ENCODE results near the gene CPEB3.
"Not testable (repeated sequence)": the region's sequence is repeated elsewhere in the genome, so short reads cannot be mapped to it uniquely, and the experiment has no call there.

Gene CPEB3

DNA sequence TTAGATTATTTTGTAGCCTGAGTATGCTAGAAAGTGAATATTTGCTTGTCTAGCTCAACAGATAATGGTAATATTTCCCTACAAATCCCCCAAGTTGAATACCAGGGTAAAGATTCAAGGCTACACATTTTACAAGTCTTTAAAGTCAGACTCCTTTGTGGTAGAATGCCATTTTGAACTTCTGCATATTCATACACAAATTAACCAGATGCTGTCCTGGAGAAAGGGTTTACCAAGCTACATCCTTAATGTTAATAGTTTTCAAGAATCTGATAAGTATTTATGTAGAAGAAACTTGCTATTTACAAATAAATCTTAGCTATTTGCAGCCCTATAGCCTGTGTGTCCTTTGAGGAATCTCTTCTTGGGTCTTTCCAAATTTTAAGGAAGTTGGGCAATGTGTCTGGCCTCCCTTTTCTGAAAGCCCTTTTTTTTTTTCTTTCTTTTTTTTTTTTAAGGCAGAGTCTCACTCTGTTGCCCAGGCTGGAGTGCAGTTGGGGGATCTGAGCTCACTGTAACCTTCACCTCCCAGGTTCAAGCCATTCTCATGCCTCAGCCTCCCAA is 82.6 kb downstream of the CPEB3 start:
- DNase-seq: no peak

DNA sequence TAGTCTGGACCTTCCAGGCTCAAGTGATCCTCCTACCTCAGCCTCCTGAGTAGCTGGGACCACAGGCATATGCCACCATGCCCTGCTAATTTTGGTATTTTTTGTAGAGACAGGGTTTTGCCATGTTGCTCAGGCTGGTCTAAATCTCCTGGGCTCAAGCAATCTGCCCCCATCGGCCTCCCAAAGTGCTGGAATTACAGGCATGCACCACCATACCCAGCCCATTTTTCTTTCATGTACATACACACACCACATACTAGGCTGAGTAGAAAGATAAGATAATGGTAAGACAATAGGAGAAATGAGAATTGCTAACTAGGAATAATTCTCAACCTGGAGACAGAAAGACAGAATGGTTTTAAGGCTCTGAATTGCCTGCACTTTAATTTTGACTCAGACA is 83.8 kb downstream of the CPEB3 start:
- no peak for DNase-seq

DNA sequence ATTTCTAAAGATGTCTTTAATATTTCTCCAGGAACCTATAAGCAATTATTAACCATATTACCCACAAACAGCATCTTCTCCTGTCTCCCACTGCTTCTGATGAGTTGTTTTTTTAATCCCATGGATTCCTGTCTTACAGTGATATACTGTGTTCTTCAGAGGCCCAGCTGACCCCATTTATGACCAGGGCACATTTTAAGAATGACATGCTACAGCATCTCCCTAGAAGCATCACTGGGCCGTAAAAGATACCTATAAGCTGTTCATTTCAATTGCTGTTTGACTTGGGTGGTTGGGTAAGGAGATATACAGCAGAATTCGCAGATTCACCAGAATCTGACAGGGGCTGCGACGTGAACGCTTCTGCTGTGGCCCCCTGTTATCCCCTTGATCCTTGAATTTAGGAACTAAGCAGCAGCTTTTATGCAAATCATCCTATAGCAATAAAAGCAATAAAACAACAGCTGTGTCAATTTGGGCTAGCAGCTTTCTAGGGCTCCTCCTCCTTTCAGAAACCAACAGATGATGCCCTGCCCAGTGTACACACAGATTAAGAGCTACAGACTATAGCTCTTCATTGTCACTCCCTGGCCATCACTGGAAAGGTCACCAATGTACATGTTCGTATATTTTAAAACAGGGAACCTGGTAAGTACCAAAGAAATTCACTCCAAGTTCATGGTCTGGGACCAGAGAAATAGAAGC is 86.8 kb downstream of the CPEB3 start:
- DNase-seq: no peak

DNA sequence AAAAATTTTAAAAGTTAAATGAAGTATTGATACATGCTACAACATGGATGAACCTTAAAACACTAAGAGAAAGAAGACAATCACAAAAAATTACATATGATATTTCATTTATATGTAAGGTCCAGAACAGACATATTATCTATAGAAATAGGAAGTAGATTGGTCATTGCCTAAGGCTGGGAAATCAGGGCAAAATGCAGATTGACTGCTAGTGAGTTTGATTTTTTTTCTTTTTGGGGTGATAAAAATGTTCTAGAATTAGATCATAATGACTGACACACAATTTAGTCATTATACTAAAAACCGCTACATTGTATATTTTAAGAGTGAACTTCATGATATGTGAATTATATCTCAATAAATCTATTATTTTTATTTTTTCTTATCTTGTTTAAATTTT is 88.3 kb downstream of the CPEB3 start:
- DNase-seq: no peak

DNA sequence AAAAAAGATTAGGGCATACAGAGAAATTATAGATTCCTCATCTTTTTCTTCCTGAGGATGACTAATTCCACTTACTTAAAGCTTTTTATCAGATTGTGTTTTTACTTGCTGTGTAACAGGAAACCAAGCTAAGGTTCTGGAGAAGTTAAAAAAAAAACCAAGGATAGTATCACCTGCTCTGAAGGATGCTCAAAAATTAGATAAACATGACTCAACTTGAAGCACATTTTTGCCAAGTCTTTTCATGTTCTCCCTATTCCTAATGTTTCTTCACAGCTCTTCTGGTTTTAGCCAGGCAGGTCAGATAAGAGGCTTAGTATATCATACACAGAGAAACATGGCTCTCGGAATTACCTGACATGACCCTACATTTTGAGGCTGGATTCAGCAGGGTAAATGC is 90.3 kb downstream of the CPEB3 start:
- DNase-seq: no peak

DNA sequence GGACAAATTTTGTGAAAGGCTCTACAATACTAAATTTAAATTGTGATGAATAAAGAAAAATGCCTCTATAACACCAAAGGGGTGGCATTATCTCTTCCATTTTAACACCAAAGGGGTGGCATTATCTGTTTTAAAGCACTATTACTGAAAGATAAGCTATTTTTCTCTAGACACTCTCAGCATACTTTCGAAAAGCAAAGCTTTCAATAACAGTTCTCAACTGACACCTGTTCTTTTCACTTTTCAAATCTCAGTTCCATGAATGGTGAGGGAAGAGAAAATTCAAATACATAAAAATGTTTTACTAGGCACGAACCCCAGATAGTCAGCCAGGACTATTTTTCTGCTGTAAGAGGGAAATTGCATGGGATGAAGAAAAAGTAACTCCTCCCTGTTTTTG is 103.8 kb downstream of the CPEB3 start:
- no peak for DNase-seq

DNA sequence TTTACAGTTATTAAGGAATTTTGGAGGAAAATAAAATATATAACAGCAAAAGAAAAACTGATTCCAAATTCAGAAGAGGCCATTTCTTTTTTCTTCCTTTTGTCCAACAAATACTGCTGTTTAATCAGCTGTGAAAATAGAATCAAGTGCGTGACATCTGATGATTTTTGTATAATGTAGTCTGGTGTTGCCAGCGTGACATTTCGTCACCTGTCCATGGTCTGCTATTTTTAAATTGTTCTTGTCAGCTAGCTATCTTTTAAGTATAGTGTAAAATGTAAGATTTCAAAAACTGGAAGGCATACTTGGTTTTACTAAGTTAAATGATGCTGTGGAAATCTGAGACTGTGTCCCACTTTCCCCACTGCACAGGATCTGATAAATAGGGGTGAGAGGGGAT is 105.9 kb downstream of the CPEB3 start:
- no peak for DNase-seq

DNA sequence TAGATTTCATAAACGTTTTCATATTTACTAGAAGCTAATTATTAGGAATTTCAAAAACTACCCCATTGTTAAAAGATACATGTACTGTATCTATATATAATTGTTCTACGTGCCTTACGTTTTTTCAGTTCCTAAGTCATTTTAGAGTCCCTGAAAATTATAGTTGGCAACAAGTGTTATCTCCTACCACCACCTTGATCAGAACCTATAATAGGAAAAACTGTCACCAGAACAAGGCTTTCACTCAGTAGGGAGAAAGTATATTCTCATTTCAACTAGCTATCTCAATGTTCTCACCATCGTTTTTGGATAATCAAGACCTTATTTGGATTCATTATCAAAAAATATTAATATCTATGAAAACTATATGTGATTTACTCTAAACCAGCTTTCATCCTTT is 107.7 kb downstream of the CPEB3 start:
- DNase-seq: no peak

DNA sequence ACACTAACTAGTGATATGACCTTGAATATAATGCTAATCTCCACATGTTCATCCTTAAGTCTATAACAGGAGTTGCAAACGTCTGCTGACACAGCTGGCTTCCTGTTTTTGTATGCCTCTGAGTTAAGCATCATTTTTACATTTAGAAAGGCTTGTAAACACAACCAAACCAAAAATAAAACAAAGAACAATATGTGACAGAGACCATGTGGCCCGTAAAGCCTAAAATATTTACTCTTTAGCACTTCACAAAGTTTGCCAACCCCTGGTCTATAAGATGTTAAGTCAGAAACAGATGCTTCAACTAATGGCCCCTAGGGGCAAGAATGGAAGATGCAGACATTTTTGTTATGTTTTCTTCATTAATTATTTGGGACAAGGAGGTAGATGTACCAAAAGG is 109.3 kb downstream of the CPEB3 start:
- DNase-seq: no peak

DNA sequence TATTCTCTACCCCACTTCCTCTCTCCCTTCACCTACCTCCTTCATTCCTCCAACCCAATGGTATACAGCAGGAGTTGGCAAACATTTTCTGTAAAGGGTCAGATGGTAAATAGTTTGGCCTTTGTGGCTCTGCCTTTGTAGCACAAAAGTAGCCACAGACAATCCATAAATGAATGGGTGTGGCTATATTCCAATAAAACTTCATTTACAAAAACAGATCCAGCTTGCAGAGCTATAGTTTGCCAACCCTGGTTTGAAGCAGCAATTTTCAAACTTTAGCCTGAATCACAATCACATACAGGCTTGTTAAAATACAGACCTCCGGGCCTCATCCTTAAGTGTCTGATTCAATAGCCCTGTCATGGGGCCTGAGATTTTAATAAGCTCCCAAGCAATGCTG is 110.5 kb downstream of the CPEB3 start:
- DNase-seq: no peak

DNA sequence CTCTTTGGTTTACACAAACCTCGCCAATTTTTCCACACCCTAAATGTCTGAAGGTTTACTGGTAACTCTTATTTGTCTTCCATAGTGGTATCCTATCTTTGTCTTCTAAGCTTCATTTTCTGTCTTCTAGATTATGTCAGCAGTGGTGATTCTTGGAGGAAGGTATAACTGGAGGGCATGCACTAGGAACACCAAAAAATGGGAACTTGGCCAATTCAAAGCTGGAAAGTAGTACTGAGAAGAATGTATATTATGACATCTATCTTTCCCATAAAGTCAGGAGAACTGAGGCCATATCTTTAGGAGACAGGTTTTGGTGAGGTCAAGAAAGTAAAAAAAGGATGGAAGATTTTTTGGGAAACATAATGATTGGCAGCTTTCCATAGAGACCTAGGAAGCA is 113.3 kb downstream of the CPEB3 start:
- DNase-seq: no peak

DNA sequence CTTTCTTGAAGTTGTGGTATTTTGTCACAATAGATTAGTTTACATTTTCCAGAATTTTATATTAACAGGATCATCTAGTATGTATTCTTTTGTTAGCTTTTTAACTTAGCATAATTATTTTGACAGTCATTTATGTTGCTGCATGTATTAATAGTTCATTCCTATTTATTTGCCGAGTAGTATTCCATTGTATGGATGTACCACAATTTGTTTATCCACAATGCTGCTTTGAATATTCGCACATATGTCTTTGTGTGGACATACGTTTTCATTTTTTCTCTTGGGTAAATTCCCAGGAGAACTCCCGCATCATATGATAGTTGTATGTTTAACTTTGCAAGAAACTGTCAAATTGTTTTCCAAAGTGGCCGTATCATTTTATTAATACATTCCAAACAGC is 115.7 kb downstream of the CPEB3 start:
- DNase-seq: no peak

DNA sequence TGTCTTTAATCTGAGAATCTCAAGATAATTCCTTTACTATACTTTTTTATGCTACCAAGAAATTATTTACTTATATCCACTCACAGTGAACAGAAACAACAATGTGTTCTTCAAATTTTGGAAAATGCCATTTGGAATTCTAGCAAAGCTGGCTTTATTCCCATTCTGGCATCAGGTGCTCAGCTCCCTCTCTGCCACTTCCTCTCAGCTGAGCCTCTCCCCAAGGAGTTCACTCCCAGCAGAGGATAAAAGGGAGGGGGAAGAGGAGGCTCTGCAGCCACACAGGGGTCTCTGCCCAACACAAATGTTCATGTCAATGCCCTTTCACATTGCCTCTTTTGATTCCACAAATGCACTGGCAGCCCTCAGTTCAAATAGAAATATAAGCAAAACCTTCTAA is 116.9 kb downstream of the CPEB3 start:
- no peak for DNase-seq

DNA sequence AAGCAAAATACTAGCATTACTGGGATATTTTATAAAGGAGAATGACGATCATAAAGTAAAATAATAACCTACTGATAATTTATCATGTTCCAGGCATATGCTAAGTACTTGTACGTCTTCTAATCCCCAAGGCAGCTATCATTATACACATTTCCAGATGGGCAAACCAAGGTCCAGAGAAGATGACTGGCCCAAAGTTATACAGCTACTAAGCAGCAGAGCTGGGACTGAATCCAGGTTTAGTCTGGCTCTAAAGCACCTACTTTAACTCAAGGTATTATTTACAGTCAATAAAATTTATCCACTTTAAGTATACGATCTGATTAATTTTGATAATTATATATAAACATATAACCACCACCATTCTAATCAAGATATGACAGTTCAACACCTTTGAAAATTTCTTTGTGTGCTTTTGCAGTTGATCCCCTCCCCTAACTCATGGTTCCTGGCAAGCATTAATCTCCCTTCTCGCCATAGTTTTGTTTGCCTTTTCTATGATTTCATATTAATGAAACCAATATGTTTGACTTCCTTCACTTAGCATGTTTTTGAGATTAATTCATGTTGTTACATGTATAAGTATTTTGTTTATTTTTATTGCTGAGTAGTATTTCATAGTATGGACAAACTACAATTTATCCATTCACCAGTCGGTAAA is 126.7 kb downstream of the CPEB3 start:
- DNase-seq: no peak

DNA sequence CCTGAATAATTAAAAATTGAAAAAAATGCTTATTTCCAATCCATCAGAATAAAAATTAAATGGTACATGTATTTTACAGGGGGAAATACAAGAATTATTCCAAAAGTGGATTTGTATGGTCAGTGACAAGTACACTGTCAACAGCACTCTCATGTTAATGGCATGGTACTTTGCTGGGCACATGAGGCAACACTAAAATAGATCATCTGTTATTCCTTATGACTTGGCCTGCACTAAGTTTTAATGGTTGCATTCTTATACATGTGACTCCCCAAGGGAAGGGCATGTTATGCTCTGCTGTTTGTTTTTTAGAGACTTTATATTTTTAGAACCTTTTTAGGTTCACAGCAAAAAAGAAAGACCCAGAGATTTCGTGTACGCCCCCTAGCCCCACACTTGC is 128.3 kb downstream of the CPEB3 start:
- no peak for DNase-seq

DNA sequence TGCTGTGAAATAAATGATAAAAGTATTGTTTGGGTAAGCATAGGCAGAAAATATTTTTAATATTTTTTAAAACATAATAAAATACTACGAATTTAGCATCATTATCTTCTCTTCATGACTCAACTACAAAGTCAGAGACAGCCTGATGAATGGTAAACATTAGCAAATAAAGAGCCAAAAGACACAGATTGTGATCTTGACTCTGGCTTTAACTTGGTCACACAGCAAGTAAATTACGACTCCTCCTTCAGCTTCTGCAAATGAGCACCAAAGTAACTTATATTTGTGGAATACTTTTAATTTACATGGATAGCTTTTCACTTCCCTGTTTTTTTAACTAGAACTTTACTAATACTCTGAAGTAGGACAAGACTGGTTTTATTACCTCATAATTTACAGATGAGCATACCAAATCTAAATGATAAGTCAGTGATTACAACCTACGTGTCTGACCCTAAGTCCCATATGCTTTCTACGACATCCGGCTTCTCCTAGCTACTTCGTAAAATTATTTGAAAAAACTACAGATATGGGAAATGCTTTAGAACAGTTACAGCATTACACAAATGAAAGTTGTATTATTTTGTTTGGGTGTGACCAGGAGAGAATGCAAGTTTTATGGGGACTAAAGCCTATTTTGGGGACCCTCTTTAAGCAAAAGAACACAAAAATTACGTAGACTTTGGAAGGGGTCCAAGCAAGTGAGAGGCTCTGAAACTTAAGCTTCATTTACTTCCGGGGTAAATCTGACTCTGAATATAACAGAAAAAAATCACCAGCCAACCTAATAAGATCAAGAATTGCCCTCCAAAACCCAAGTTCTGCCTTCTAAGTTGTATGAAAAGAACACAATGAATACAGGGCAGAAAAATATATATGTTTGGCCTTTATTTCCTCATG is 133.8 kb downstream of the CPEB3 start:
- DNase-seq: no peak

DNA sequence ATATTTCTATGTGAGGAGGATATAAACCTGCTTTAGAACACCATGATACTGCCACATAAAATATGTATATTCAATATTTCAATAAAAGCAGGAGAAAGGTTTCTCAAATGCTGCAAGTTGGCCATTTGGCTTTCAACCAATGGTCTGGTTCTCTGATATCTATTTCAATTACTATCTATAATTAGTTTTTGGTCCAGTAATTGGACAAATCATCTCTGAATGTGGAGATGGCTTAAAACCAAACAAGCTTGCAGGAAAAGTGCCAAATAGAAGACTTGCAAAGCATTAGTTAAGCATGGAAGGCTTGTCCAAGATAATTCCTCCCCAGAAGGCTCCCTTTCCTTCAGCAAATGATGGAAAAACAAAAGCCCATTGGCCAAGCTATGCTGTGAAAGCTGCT is 140.1 kb downstream of the CPEB3 start:
- DNase-seq: no peak

DNA sequence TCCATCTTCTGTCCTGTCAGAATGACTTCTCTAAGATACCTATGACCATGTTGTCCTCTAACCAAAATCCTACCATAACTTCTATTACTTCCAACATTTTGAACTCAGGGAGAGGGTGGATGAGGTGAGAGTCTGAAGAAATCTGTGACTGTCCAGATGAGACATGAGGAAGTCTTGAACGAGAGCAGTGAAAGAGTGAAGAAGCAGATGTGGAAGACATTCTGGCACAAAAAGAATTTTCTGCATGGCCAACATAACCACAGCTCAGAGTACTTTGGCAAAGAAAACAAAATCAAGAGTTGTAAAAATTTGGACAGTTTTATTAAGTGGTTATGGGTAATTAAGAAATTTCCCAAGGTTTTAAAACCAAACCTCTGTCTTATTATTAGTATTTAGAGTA is 141.6 kb downstream of the CPEB3 start:
- no peak for DNase-seq

DNA sequence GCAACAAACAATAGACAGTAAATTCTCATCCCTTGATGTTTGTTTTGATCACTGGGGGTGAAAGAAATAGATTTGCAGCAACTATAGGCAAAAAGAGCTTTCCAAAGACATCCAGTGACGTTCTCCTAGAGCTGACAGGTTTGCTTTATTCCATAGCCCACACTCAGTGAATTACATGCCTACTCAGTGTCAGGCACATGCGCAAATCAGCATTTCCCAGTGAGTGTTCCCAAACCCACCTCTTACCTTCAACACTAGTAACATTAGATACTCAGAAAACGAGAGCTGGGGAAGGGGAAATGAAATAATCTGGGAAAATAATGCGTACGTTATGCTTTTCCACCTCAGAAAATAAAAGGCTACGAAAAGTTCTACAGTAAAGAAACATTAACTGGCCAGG is 144.1 kb downstream of the CPEB3 start:
- no peak for DNase-seq

DNA sequence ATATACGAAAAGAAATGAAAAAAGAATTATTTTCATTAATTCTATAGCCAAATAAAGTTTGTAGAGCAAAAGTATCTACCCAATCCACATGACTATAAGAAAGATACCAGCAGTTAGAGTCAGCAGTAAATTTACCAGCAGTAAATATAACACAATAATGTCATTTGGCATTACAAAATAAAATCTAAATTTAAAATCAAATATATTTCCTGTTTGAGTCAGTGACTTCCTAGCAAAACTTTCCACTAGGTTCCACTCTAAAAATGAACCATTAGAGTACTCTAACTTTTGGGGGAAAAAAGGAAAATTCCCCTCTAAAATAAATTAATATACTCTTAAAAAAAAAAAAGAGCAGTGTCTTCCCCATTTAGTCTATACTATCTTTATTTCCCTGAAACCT is 144.8 kb downstream of the CPEB3 start:
- no peak for DNase-seq

DNA sequence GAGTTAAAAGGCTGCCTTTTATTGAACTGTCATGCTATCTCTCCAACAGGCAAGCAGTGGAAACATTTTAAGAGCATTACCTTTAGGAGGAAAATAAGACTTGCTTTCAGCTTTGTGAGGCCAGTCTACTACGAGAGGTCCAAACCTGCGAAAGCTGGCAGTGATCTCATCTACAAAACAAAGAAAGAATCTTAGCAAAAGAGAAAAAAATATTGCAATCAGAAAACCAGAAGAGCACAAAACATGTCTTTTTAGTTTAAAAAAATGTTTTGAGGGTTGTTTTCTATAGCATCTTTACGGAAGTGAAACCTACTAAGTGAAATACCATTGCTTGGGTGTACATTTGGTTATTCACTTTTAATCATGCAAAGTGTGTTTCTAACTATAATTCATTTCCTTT is 147.9 kb downstream of the CPEB3 start:
- DNase-seq: no peak

DNA sequence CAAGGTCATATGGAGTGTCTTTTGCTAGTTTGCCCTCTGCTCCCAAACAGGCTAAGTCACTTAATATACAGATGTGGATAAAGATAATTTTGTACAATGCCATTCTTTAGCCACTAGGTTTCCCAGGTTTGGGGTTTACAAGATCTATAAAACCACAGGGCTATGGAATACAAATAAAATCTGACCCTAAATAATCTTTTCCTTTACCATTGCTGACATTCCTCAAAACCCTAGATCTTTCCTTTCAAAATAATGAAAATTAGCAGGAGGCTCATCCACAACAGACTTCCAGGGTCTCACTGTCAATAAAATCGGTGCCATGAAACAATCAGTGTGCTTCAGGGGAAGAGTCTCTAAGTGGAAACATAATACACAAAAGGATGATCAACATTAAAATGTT is 148.4 kb downstream of the CPEB3 start:
- DNase-seq: no peak

DNA sequence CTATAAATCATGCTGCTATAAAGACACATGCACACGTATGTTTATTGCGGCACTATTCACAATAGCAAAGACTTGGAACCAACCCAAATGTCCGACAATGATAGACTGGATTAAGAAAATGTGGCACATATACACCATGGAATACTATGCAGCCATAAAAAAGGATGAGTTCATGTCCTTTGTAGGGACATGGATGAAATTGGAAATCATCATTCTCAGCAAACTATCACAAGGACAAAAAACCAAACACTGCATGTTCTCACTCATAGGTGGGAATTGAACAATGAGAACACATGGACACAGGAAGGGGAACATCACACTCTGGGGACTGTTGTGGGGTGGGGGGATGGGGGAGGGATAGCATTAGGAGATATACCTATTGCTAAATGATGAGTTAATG is 149.7 kb downstream of the CPEB3 start:
- DNase-seq: not testable (repeated sequence)

DNA sequence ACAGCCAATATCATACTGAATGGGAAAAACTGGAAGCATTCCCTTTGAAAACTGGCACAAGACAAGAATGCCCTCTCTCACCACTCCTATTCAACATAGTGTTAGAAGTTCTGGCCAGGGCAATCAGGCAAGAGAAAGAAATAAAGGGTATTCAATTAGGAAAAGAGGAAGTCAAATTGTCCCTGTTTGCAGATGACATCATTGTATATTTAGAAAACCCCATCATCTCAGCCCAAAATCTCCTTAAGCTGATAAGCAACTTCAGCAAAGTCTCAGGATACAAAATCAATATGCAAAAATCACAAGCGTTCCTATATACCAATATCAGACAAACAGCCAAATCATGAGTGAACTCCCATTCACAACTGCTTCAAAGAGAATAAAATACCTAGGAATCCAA is 156.8 kb downstream of the CPEB3 start:
- not testable (repeated sequence) for DNase-seq

Measured in stimulated activated CD4-positive, alpha-beta T cell treated with anti-CD3 and anti-CD28 coated beads, Interleukin-4, amount 100 ng/mL, for 24 hours (primary cell).